ENCODE measurements around the gene TPRN. TPM values are rescaled to one million over a fixed set of nuclear protein-coding genes. Genes with fewer than 3 reads are reported as not detected.

The TPRN gene
- total RNA-seq, 1 experiment from 2014 or later: 63.1 TPM

DNA sequence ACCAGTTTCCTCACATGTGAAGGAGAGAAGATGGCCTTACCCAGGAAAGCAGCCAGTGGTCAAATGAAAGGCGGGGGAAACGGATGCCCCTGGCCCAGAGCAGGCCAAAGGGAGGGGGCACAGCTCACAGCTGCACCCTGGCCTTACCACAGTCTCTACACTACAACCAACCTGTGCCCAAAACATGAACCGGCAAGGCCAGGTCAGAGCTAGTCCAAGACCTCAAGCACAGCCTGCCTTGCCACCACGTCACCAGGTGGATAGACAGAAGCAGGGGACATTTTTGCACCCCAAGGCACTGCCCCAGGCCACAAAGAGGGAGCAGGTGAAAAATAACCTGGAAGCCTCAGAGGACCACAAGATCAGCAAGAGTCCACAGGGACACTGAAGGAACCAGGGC lies 57.1 kb downstream of the TPRN start:
- no peak for DNase-seq (ENCODE audit: low spot score)

- DNase-seq (ENCODE audit: low spot score): no peak
Measured at GRCh38 chr9:137141976-137142936, 58.3 kb downstream of the TPRN start.

Small RNAs within 50 kb of the gene (small RNA-seq; reads per million reads assigned to genes)
- not detected for gene MIR3621

Other genes starting within 250 kb of the TPRN start
- gene LCN12, start 248.5 kb downstream of the TPRN start, total RNA-seq (2014; rRNA removed; shearing (Covaris generic)): 0.58 and 0.94 TPM in 2 replicates
- gene PTGDS, start 223.2 kb downstream of the TPRN start, total RNA-seq (2014; rRNA removed; shearing (Covaris generic)): not detected in 2 replicates
- not detected in 2 replicates for gene LCNL1, start 217.7 kb downstream of the TPRN start, total RNA-seq (2014; rRNA removed; shearing (Covaris generic))
- gene PAXX, start 208.3 kb downstream of the TPRN start, total RNA-seq (2014; rRNA removed; shearing (Covaris generic)): 169 and 179 TPM in 2 replicates
- gene CLIC3, start 204.2 kb downstream of the TPRN start, total RNA-seq (2014; rRNA removed; shearing (Covaris generic)): 17.0 and 24.1 TPM in 2 replicates
- gene ABCA2, start 172.5 kb downstream of the TPRN start, total RNA-seq (2014; rRNA removed; shearing (Covaris generic)): 92.6 and 99.9 TPM in 2 replicates
- gene FUT7, start 168.7 kb downstream of the TPRN start, total RNA-seq (2014; rRNA removed; shearing (Covaris generic)): 0.36 and 0.42 TPM in 2 replicates
- 59.9 and 84.3 TPM in 2 replicates for gene NPDC1, start 154.6 kb downstream of the TPRN start, total RNA-seq (2014; rRNA removed; shearing (Covaris generic))
- 2.5 and 2.7 TPM in 2 replicates for gene ENTPD2, start 146.7 kb downstream of the TPRN start, total RNA-seq (2014; rRNA removed; shearing (Covaris generic))
- 217 and 239 TPM in 2 replicates for gene SAPCD2, start 130.2 kb downstream of the TPRN start, total RNA-seq (2014; rRNA removed; shearing (Covaris generic))
- gene UAP1L1, start 123.2 kb downstream of the TPRN start, total RNA-seq (2014; rRNA removed; shearing (Covaris generic)): 3.7 and 5.3 TPM in 2 replicates
- 82.2 and 104 TPM in 2 replicates for gene MAN1B1, start 113.8 kb downstream of the TPRN start, total RNA-seq (2014; rRNA removed; shearing (Covaris generic))
- gene DPP7, start 86.0 kb downstream of the TPRN start, total RNA-seq (2014; rRNA removed; shearing (Covaris generic)): 290 and 324 TPM in 2 replicates
- 0.39 and 3.0 TPM in 2 replicates for gene GRIN1, start 61.6 kb downstream of the TPRN start, total RNA-seq (2014; rRNA removed; shearing (Covaris generic))
- 0.43 and 0.44 TPM in 2 replicates for gene LRRC26, start 30.7 kb downstream of the TPRN start, total RNA-seq (2014; rRNA removed; shearing (Covaris generic))
- gene TMEM210, start 28.7 kb downstream of the TPRN start, total RNA-seq (2014; rRNA removed; shearing (Covaris generic)): not detected in 2 replicates
- gene ANAPC2, start 12.2 kb downstream of the TPRN start, total RNA-seq (2014; rRNA removed; shearing (Covaris generic)): 60.6 and 64.0 TPM in 2 replicates
- gene SSNA1, start 12.1 kb downstream of the TPRN start, total RNA-seq (2014; rRNA removed; shearing (Covaris generic)): 184 and 208 TPM in 2 replicates
- 44.7 and 51.5 TPM in 2 replicates for gene TMEM203, start 4.9 kb upstream of the TPRN start, total RNA-seq (2014; rRNA removed; shearing (Covaris generic))
- gene NDOR1, start 5.0 kb upstream of the TPRN start, total RNA-seq (2014; rRNA removed; shearing (Covaris generic)): 19.0 and 23.9 TPM in 2 replicates
- 0.55 and 1.7 TPM in 2 replicates for gene RNF208, start 21.5 kb upstream of the TPRN start, total RNA-seq (2014; rRNA removed; shearing (Covaris generic))
- gene CYSRT1, start 24.4 kb upstream of the TPRN start, total RNA-seq (2014; rRNA removed; shearing (Covaris generic)): 1.6 and 2.4 TPM in 2 replicates
- gene RNF224, start 26.8 kb upstream of the TPRN start, total RNA-seq (2014; rRNA removed; shearing (Covaris generic)): 0.38 TPM in 1 of 2 replicates, not detected in the other
- gene SLC34A3, start 30.2 kb upstream of the TPRN start, total RNA-seq (2014; rRNA removed; shearing (Covaris generic)): 0.15 TPM in 1 of 2 replicates, not detected in the other
- 607 and 627 TPM in 2 replicates for gene TUBB4B, start 40.5 kb upstream of the TPRN start, total RNA-seq (2014; rRNA removed; shearing (Covaris generic))
- not detected in 2 replicates for gene STPG3, start 50.5 kb upstream of the TPRN start, total RNA-seq (2014; rRNA removed; shearing (Covaris generic))
- gene NELFB, start 54.6 kb upstream of the TPRN start, total RNA-seq (2014; rRNA removed; shearing (Covaris generic)): 111 and 115 TPM in 2 replicates
- gene TOR4A, start 77.0 kb upstream of the TPRN start, total RNA-seq (2014; rRNA removed; shearing (Covaris generic)): 210 and 226 TPM in 2 replicates
- gene NRARP, start 101.5 kb upstream of the TPRN start, total RNA-seq (2014; rRNA removed; shearing (Covaris generic)): 107 and 116 TPM in 2 replicates
- gene EXD3, start 222.4 kb upstream of the TPRN start, total RNA-seq (2014; rRNA removed; shearing (Covaris generic)): 7.6 and 14.1 TPM in 2 replicates
- gene NOXA1, start 222.7 kb upstream of the TPRN start, total RNA-seq (2014; rRNA removed; shearing (Covaris generic)): 1.5 and 3.7 TPM in 2 replicates
- gene ENTPD8, start 240.6 kb upstream of the TPRN start, total RNA-seq (2014; rRNA removed; shearing (Covaris generic)): 0.76 and 1.3 TPM in 2 replicates

All from HT-29 (cell line).